HepG2 (cell line): ENCODE measurements around the gene NDUFAF5. TPM values are rescaled to one million over a fixed set of nuclear protein-coding genes. Genes with fewer than 3 reads are reported as not detected.

Experiments
- HDAC6 ChIP-seq: fragments of 200-600 bp; sonication (generic); IDR thresholded peaks from 2 replicates; pipeline ENCODE4 v1.7.0; 2017; ENCODE audit warnings: mild to moderate bottlenecking, antibody characterized with exemption, low read length, low read depth
- HOXA9 ChIP-seq: sonication (generic); formaldehyde crosslinking; IDR thresholded peaks from 2 replicates; pipeline ENCODE4 v1.8.1; 2022; ENCODE audit warnings: missing genetic modification reagents, mild to moderate bottlenecking, moderate library complexity, borderline replicate concordance
- IKZF1 ChIP-seq: fragments of 450-650 bp; IDR thresholded peaks from 2 replicates; pipeline ENCODE4 v1.7.1; 2016
- JUNB ChIP-seq: sonication (generic); formaldehyde crosslinking; IDR thresholded peaks from 2 replicates; pipeline ENCODE4 v1.8.0; 2022; ENCODE audit warnings: missing genetic modification reagents, mild to moderate bottlenecking, borderline replicate concordance
- KMT2B ChIP-seq: IDR thresholded peaks from 2 replicates; pipeline ENCODE4 v1.6.1; 2016; ENCODE audit warnings: missing genetic modification reagents, missing compliant biosample characterization
- NCOR1 ChIP-seq: fragments of 200-600 bp; sonication (generic); IDR thresholded peaks from 2 replicates; pipeline ENCODE4 v1.7.0; 2017; ENCODE audit warnings: antibody characterized with exemption, low read length, borderline replicate concordance
- NFKBIZ ChIP-seq: IDR thresholded peaks from 2 replicates; pipeline ENCODE4 v1.6.1; 2018; ENCODE audit warnings: missing genetic modification reagents, missing compliant biosample characterization
- NR3C1 ChIP-seq: sonication (generic); formaldehyde crosslinking; IDR thresholded peaks from 2 replicates; pipeline ENCODE4 v1.4.0; 2020; ENCODE audit warnings: missing genetic modification reagents
- ONECUT2 ChIP-seq: sonication (generic); formaldehyde crosslinking; IDR thresholded peaks from 2 replicates; pipeline ENCODE4 v1.4.0; 2020; ENCODE audit warnings: missing genetic modification reagents
- PLRG1 ChIP-seq: fragments of 450-650 bp; conservative IDR thresholded peaks from 2 replicates; pipeline ENCODE4 v1.6.1; 2016
- POGZ ChIP-seq: sonication (generic); formaldehyde crosslinking; IDR thresholded peaks from 2 replicates; pipeline ENCODE4 v1.4.0; 2020; ENCODE audit warnings: mild to moderate bottlenecking, missing genetic modification reagents
- PTBP1 ChIP-seq: fragments of 200-400 bp; formaldehyde crosslinking; IDR thresholded peaks from 2 replicates; pipeline ENCODE4 v1.6.1; 2018; ENCODE audit warnings: low read length, low read depth; ENCODE audit not compliant: poor library complexity, severe bottlenecking
- RORA ChIP-seq: sonication (generic); formaldehyde crosslinking; IDR thresholded peaks from 2 replicates; pipeline ENCODE4 v1.5.0; 2020; ENCODE audit warnings: mild to moderate bottlenecking, missing genetic modification reagents, moderate library complexity
- TARDBP ChIP-seq: sonication (generic); formaldehyde crosslinking; IDR thresholded peaks from 2 replicates; pipeline ENCODE4 v1.8.0; 2022; ENCODE audit warnings: mild to moderate bottlenecking, missing genetic modification reagents
- TBX2 ChIP-seq: sonication (generic); formaldehyde crosslinking; IDR thresholded peaks from 2 replicates; pipeline ENCODE4 v1.5.0; 2020; ENCODE audit warnings: missing genetic modification reagents, mild to moderate bottlenecking, borderline replicate concordance
- TOE1 ChIP-seq: sonication (generic); formaldehyde crosslinking; IDR thresholded peaks from 2 replicates; pipeline ENCODE4 v1.4.0; 2020; ENCODE audit warnings: mild to moderate bottlenecking, missing genetic modification reagents
- WIZ ChIP-seq: sonication (generic); formaldehyde crosslinking; IDR thresholded peaks from 2 replicates; pipeline ENCODE4 v1.5.1; 2020; ENCODE audit warnings: mild to moderate bottlenecking, missing genetic modification reagents
- ZKSCAN8 ChIP-seq: IDR thresholded peaks from 2 replicates; pipeline ENCODE4 v1.6.1; 2016; ENCODE audit warnings: borderline replicate concordance, missing genetic modification reagents, missing compliant biosample characterization
- ZNF615 ChIP-seq: sonication (generic); formaldehyde crosslinking; IDR thresholded peaks from 2 replicates; pipeline ENCODE4 v1.5.0; 2020; ENCODE audit warnings: mild to moderate bottlenecking, missing genetic modification reagents, borderline replicate concordance
- ZNF629 ChIP-seq: sonication (generic); formaldehyde crosslinking; conservative IDR thresholded peaks from 2 replicates; pipeline ENCODE4 v1.5.0; 2020; ENCODE audit warnings: missing genetic modification reagents
- ZNF883 ChIP-seq: sonication (generic); formaldehyde crosslinking; IDR thresholded peaks from 2 replicates; pipeline ENCODE4 v1.5.1; 2020; ENCODE audit warnings: mild to moderate bottlenecking, missing genetic modification reagents; ENCODE audit errors: not compliant biosample characterization
- polyA plus RNA-seq, 8 experiments: library from polyadenylated mRNA; depleted of rRNA in 3 of 8; stranded (reverse) in 7 of 8; unstranded in 1 of 8; fragments of >200 nt; fragmentation: Illumina TruSeq in 4 of 8; extraction: Trizol in 4 of 8; gene quantifications; 2 replicates each; pipeline versions ENCODE4 v1.2.1 to v1.2.3, GENCODE V29; 2011 to 2016; ENCODE audit warnings: low read depth in 4 of 8, missing spikeins in 1 of 8, mixed read lengths in 1 of 8; ENCODE audit not compliant: insufficient read depth in 1 of 8
- total RNA-seq, 5 experiments: library from RNA; depleted of rRNA; stranded (reverse); fragments of >200 nt; fragmentation: Illumina TruSeq; extraction: Trizol; gene quantifications; 2 replicates each; pipeline ENCODE4 v1.2.3, GENCODE V29; 2016; ENCODE audit warnings: low read depth in 1 of 5
- TF ChIP-seq, protein P1 (sequence below): IDR thresholded peaks from 2 replicates; pipeline ENCODE4 v1.6.1; 2016; ENCODE audit warnings: mild to moderate bottlenecking, missing biosample characterization, missing genetic modification reagents
- TF ChIP-seq, protein P2 (sequence below): sonication (generic); formaldehyde crosslinking; IDR thresholded peaks from 2 replicates; pipeline ENCODE4 v1.4.0; 2020; ENCODE audit warnings: missing genetic modification reagents, mild to moderate bottlenecking, borderline replicate concordance
- TF ChIP-seq, protein P3 (sequence below): sonication (generic); formaldehyde crosslinking; IDR thresholded peaks from 2 replicates; pipeline ENCODE4 v1.8.0; 2022; ENCODE audit warnings: low read depth, missing genetic modification reagents
- TF ChIP-seq, protein P4 (sequence below): sonication (generic); formaldehyde crosslinking; IDR thresholded peaks from 2 replicates; pipeline ENCODE4 v1.4.0; 2020; ENCODE audit warnings: missing genetic modification reagents, low read depth, mild to moderate bottlenecking, borderline replicate concordance

The NDUFAF5 gene
- total and polyA plus RNA-seq, 2 of the 13 experiments (the other 11 are each of a cell fraction or from before 2014, with no cell fraction given): 23.1 to 66.7 TPM

DNA sequence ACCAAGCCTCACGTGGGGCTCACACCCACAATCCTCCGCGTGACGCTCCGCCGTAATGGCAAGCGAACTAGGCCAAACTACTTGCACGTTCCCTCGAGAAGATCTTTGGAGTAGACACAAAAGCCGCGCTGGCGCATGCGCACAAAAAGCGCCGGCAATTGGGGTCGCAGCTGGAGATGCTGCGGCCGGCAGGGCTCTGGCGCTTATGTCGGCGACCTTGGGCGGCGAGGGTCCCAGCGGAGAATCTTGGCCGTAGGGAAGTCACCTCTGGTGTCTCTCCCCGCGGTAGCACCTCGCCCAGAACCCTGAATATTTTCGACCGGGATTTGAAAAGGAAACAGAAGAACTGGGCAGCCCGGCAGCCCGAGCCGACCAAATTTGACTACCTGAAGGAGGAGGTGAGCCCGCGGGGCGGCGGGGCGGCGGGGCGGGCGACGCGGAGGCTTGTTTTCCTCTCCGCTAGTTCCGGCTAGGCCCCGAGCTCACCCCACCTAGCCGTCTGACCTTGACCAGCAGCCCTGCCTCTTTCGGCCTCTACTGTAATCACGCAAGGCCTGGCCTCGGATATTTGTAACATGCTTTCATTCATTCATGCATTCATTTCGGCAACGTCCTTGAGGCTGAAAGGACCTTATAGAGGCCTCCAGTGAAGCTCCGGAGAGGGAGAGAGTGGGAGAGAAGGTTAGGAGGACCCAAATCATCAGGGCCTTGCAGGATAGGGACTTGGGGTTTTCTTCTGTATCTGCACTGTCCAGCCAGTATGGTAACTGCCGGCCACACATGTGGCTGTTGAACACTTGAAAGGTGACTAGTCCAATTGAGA, at the start of gene NDUFAF5, which contains the start of gene ESF1 (continued):
- TF ChIP-seq ONECUT2 (CRISPR knock-in tag) (no peak), POGZ (CRISPR knock-in tag) (peak; percentile 100), PTBP1 (no peak), IKZF1 (no peak), TOE1 (peak; percentile 85; the same call in 1 of the 2 replicates), ZNF629 (CRISPR knock-in tag) (no peak; the same call in none of the 2 replicates), JUNB (CRISPR knock-in tag) (peak; percentile 93), NCOR1 (peak; percentile 37; the same call in 1 of the 2 replicates), PLRG1 (no peak), ZKSCAN8 (peak; percentile 83; the same call in 1 of the 2 replicates), HOXA9 (CRISPR knock-in tag) (peak; percentile 98), WIZ (CRISPR knock-in tag) (peak; percentile 95; the same call in 1 of the 2 replicates), NR3C1 (no peak), TBX2 (CRISPR knock-in tag) (peak; percentile 97; the same call in 1 of the 2 replicates), RORA (CRISPR knock-in tag) (no peak), KMT2B (peak; percentile 100), ZNF883 (CRISPR knock-in tag) (peak; percentile 76), ZNF615 (peak; percentile 56; the same call in 1 of the 2 replicates), NFKBIZ (peak; percentile 98), TARDBP (peak; percentile 99), HDAC6 (no peak)
- TF ChIP-seq, protein P1, sequence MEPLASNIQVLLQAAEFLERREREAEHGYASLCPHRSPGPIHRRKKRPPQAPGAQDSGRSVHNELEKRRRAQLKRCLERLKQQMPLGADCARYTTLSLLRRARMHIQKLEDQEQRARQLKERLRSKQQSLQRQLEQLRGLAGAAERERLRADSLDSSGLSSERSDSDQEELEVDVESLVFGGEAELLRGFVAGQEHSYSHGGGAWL: peak; percentile 97
- TF ChIP-seq, protein P2, sequence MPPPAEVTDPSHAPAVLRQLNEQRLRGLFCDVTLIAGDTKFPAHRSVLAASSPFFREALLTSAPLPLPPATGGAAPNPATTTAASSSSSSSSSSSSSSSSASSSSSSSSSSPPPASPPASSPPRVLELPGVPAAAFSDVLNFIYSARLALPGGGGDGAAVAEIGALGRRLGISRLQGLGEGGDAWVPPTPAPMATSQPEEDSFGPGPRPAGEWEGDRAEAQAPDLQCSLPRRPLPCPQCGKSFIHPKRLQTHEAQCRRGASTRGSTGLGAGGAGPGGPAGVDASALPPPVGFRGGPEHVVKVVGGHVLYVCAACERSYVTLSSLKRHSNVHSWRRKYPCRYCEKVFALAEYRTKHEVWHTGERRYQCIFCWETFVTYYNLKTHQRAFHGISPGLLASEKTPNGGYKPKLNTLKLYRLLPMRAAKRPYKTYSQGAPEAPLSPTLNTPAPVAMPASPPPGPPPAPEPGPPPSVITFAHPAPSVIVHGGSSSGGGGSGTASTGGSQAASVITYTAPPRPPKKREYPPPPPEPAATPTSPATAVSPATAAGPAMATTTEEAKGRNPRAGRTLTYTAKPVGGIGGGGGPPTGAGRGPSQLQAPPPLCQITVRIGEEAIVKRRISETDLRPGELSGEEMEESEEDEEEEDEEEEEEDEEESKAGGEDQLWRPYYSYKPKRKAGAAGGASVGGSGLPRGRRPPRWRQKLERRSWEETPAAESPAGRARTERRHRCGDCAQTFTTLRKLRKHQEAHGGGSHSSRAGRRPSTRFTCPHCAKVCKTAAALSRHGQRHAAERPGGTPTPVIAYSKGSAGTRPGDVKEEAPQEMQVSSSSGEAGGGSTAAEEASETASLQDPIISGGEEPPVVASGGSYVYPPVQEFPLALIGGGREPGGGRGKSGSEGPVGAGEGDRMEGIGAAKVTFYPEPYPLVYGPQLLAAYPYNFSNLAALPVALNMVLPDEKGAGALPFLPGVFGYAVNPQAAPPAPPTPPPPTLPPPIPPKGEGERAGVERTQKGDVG (CRISPR knock-in tag): no peak; the same call in 1 of the 2 replicates
- TF ChIP-seq, protein P3, sequence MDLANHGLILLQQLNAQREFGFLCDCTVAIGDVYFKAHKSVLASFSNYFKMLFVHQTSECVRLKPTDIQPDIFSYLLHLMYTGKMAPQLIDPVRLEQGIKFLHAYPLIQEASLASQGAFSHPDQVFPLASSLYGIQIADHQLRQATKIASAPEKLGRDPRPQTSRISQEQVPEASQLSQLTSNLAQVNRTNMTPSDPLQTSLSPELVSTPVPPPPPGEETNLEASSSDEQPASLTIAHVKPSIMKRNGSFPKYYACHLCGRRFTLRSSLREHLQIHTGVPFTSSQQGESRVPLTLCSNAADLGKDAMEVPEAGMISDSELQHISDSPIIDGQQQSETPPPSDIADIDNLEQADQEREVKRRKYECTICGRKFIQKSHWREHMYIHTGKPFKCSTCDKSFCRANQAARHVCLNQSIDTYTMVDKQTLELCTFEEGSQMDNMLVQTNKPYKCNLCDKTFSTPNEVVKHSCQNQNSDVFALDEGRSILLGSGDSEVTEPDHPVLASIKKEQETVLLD (CRISPR knock-in tag): peak; percentile 81; the same call in 1 of the 2 replicates
- TF ChIP-seq, protein P4, sequence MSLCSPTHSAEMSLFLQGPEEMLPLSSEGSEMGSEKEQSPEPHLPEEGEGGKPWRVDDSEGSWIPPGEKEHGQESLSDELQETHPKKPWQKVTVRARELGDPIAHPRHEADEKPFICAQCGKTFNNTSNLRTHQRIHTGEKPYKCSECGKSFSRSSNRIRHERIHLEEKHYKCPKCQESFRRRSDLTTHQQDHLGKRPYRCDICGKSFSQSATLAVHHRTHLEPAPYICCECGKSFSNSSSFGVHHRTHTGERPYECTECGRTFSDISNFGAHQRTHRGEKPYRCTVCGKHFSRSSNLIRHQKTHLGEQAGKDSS (CRISPR knock-in tag): no peak; the same call in none of the 2 replicates
